Posterior vena cava (tissue), 2 donors: Measurements from ENCODE around the gene FAM200A. TPM values are rescaled to one million over a fixed set of nuclear protein-coding genes. Genes with fewer than 3 reads are reported as not detected.
"Not testable (repeated sequence)": the region's sequence is repeated elsewhere in the genome, so short reads cannot be mapped to it uniquely, and the experiment has no call there.

Source experiments
- DNase-seq: peaks from one replicate; pipeline ENCODE4 v3.0.0-alpha.2; 2020; ENCODE audit warnings: low spot score
- intact Hi-C, 2 donors: fragments of 100-400 bp; cut with DNase I; formaldehyde crosslinking; loops; one replicate each; pipeline versions ENCODE4 v1.14.1 to v1.14.2; 2022 to 2023
- long read RNA-seq, 2 donors: library from polyadenylated mRNA; unstranded; transcript quantifications; one replicate each; pipeline ENCODE4 v2.0.0, GENCODE V29; 2020 to 2021
- total RNA-seq, 2 donors: library from RNA; stranded (reverse); fragmentation: NEBNext Ultra II Directional; extraction: Animal tissue kit (Norgen Biotek cat#: 25700); gene quantifications; one replicate each; pipeline ENCODE4 v1.2.1, GENCODE V29; 2021
- donor health status: DM: yes; HTN: yes; CAD: no.
- donor health status: DM: yes; HTN: yes; CAD: no.

FAM200A gene
- total RNA-seq, result 1 to 10 TPM; 3.2 to 5.4 TPM
- long read RNA-seq, donor 1, partial matches to known transcripts, result 0 of 3 reads
- long read RNA-seq, donor 1, other reads (novel, unspliced or antisense), result 2 of 3 reads
- long read RNA-seq, donor 2, partial matches to known transcripts, result 0 of 7 reads
- long read RNA-seq, donor 2, other reads (novel, unspliced or antisense), result 5 of 7 reads

DNA sequence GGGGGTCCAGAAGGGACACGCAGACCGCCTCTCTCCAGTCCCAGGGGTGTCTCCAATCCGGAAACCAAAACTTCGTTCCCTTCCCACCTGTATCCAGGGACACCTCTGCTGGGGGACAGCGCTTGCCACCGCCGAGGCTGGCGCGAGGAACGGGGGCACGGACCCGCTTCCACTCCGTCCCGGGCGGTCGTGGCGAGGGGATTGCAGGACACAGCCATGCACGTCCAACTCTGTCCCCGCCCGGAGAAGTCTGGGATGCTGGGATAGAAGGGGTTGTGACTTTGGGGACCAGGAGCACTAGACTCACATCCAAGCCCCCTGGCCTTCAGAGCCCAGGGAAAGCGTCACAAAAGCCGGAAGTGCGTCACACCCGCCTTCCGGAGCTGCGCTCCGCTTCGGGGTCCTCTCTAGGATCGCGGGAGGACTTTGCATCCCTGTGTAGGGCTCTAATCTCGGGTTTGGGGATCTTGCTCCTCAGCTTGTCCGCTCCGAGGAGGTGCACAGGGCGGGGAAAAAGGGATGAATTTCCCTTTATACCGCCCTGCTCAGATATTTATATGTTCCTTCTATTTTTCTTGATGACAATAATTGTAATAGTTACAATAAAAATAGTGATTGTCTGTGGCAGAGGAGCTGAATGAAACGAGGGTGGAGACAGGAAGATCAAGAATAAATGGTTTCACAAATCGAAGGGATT, at the start of gene FAM200A:
Gene FAM200A (minus strand): TSS at position 348 of the 697 bp plus-strand sequence. CDS start 3,707 bp downstream, outside the sequence.
- intact Hi-C loops, result no loop called here
- DNase-seq, result peak; percentile 97

DNA sequence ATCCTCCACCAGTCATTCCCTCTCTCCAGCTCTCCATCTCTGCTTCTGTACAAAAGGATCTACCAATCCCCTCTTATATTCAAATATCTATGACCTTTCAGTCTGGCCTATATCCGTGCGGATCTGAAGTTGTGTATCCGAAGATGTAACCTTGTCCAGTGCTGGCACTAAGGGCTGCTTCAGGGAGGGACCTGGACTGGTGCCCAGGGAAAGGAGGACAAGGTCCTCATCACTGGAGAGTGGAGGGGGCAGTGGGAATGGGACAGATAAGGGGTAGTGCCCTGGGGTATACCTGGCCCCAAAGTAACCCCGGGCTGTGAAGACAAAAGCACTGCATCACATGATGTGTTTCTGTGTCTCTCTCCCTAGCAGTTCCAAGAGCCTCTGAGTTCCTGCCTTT, 47.9 kb upstream of the FAM200A start:
- no peak for DNase-seq
- intact Hi-C loops, result no loop called here

DNA sequence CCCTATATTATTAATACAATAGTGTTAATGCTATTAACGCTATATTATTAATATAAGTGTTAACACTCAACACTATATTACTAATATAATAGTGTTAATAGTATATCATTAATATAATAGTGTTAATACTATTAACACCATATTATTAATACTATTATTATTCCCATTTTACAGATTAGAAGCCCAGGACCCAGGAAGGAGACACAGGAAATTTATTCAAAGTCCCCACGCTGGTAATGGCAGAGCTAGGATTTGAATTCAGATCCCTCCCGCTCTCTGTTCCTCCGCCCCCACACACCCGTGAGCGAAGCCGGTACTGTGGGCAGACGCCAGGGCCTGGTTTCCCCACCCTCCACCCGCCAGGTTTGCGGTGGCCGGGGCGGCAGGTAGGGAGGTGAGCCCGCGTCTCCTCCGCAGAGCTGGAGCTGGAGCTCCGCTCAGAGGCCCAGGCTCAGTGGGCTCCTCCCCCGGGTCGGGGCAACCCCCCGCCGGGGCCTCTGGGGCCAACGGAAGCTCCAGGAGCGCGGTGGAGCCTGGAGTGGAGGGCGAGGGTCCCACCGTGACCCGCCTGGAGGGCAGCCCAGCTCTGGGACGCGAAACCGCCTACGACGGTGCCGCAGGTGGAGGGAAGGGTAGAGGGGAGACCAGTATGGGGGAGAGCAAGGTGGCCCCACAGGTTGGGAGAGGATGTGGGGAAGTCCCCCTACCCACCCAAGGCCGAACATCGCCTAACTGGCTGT, 46.0 kb upstream of the FAM200A start, which contains the start of gene TMEM225B:
Gene TMEM225B (plus strand): TSS at position 506 of the 740 bp plus-strand sequence. CDS start 6,122 bp downstream, outside the sequence.
- intact Hi-C loops, result no loop called here
- no peak for DNase-seq

DNA sequence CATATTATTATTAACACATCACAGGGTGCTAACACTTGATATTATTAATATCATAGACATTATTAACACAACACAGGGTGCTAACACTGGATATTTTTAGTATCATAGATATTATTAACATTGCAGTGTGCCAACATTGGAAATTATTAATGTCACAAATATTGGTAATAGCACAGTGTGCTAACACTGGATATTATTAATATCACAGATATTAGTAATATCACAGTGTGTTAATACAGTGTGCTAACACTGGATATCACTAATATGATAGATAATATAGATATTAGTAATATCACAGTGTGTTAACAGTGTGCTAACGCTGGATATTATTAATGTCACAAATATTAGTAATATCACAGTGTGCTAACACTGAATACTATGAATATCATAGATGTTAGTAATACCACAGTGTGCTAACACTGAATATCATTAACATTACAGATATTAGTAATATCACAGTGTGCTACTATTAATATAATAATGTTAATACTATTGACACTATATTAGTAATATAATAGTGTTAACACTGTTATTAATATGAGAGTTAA, 44.6 kb upstream of the FAM200A start:
- DNase-seq, result no peak
- intact Hi-C loops, result no loop called here

DNA sequence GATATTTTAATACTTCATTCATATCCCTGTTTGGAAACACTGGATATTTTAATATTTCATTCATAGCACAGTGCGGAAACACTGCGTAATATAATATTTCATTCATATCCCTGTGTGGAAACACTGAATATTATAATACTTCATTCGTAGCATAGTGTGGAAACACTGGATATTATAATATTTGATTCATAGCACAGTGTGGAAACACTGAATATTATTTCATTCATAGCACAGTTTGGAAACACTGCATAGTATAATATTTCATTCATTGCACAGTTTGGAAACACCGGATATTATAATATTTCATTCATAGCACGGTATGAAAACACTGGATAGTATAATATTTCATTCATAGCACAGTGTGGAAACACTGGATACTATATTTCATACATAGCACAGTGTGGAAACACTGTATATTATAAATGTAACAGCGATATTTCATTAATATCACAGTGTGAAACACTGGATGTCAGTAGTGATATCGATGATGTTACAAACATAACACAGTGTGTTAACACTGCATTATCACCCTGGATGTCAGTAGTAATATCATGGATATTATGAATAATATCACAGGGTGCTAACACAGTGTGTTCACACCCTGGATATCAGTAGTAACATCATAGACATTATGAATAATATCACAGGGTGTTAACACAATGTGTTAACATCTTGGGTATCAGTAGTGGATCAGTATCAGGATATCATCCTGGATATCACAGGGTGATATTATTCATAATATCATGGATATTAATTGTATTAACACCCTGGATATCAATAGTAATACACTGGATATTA, 43.2 kb upstream of the FAM200A start:
- intact Hi-C loops, result no loop called here
- DNase-seq, result no peak

DNA sequence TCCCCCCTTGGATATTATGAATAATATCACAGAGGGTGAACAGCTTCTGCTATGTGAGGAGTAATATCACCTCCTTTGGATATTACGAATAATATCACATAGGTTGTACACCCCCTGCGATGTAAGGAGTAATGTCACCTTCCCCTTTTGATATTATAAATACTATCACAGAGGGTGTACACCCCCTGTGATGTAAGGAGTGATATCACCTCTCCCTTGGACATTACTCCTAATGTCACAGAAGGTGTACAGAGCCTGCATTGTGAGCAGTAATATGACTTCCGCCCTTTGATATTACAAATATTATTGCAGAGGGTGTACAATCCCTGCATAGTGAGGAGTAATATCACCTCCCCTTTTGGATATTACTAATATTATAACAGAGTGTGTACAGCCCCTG, 37.0 kb upstream of the FAM200A start:
- no peak for DNase-seq
- intact Hi-C loops, result no loop called here

DNA sequence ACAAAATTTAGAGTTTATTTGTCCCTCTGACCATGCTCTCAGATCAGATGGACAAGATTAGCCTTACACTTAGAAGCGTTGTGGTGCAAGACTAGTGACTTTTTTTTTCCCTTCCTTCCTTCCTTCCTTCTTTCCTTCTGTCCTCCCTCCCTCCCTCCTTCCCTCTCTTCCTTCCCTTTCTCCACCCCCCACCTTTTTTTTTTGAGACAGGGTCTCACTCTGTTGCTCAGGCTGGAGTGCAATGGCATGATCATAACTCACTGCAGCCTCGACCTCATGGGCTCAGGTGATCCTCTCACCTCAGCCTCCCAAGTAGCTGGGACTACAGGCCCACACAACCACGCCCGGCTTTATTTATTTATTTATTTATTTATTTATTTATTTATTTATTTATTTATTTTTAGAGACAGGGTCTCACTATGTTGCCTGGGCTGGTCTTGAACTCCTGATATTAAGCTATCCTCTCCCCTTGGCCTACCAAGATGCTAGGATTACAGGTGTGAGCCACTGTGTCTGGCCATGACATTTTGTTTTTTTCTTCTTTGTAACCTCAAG, 28.9 kb upstream of the FAM200A start:
- DNase-seq, intact Hi-C loops: not testable (repeated sequence)

DNA sequence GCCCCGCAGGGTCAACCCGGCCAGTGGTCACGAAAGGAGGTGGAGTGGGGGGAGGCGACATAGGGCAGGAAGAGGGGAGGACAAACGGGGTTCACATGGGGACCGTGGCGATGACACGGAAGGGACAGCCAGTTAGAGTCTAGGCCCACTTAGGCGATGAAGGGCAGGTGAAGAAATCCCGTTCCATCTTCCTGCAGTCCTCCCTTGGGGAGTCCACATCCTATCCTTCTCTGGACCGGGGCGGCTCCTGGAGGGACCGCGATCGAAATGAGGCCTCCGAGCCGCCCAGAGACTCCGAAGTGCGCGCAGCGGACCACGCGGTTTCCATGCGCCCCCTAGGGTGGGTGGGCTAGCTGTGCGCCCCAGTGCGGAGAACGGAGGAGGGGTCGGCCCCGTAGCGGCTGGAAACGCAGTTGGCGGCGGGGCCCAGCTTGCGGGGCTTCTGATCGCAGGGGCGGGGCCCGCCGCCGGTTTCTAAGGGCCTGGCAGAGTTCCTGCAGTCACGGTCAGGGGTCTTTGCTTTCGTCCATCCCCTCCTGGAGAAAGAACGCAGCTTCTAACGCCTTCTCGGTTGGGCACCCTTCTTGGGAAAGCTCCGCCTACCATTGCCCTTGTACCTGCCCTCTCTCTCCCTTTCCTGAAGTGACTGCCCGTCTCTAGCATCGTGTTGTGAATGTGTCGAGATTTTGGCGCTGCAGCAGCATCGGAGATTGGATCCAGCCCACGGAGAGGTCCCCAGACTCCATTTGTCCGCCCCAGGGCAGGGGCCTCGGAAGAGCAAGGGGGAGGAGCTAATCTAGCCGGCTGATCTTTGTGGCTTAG, 28.3 kb upstream of the FAM200A start:
- no peak for DNase-seq
- intact Hi-C loops, result no loop called here

DNA sequence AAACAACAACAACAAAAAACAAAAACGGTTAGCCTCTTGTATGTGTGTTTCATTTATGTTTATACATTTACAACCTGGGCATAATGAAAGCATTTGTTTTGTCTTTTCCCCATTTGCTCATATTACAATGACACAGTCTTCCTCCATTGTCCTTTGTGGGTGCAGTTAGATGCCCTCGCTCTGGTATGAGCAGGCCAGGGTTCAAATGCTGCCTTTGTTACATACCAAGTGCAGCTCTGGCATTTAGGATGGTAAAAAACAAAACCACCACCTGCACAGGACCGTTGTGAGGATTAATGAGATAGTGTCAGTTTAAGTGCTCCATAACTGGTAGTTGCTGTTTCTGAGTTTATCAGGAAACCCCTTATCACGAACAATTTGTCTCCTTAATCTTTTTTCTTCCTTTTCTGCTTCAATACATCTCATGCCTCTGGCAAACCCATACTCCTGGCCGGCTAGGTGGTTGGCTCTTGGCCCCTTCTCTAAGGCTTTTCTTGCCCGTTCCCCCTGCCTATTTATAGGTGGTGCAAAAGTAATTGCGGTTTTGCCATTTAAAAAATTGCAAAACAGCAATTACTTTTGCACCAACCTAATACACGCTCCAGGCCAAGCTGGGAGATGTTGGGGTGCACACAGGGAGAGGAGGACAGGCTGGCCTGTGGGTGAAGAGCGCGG, 27.5 kb upstream of the FAM200A start:
- intact Hi-C loops, result no loop called here

DNA sequence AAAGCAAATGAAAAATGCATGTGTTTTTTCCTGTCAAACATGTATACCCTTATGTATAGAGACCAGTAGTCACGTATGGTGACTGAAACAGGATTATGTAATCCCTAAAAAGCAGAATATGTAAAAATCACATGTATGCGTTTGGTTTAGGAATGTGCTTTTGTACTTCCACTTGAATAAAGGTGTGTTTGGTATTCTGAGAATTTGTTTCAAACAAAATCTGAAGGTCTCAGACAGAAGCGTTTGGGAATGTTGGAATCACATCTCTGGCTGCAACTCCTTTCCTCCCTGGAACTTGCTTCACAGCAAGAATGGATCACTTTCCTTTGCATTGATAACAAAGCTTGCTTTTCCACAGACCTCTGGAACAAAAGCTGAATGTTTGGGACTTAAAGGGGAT, 24.3 kb upstream of the FAM200A start:
- no peak for DNase-seq
- intact Hi-C loops, result no loop called here

More for the DNA sequence above, 27.5 kb upstream of the FAM200A start:
- DNase-seq, result no peak

DNA sequence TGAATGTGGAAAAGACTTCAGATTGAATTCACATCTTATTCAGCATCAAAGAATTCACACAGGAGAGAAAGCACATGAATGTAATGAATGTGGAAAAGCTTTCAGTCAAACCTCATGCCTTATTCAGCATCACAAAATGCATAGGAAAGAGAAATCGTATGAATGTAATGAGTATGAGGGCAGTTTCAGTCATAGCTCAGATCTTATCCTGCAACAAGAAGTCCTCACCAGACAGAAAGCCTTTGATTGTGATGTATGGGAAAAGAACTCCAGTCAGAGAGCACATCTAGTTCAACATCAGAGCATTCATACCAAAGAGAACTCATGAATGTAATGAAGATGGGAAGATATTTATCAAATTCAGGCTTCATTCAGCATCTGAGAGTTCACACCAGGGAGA, 21.3 kb upstream of the FAM200A start:
- intact Hi-C loops, result no loop called here
- DNase-seq, result no peak

DNA sequence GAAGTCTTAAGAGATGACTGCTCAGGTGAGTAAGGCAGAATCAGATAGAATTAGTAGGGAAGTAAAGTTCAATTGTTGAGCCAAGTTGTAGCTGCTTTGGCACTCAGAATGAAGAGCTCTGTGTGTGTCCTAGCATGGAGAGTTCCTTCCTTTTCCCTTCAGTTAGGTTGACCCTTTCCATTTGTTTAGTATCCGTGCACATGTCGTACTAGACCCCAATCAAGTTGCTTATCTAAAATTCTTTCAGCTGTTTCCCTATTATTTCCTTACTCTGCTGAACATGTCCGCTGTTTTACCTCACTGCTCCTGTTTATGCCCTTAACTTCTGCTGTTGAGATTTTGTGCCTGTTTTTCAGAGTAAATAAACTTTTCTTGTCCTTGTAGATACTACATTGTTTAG, 19.9 kb upstream of the FAM200A start:
- intact Hi-C loops, result no loop called here

DNA sequence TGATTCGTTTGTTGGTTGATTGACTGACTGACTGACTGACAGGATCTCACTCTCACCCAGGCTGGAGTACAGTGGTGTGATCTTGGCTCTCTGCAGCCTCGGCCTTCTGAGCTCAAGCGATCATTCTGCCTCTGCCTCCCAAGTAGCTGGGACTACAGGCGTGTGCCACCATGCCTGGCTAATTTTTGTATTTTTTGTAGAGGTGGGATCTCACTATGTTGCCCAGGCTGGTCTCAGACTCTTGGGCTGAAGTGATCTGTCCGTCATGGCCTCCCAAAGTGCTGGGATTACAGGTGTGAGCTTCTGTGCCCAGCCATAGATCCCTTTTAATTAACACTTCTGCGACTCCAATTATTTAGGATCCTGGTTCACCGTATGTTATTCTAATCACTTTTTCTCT, 16.9 kb upstream of the FAM200A start:
- intact Hi-C loops, result loop anchor here in 1 of 2 donors (10.0 kb wide), 1 partner anchor 84 kb away; no protein-coding TSS in a partner anchor
- not testable (repeated sequence) for DNase-seq

More for the DNA sequence above, 19.9 kb upstream of the FAM200A start:
- DNase-seq, result no peak

DNA sequence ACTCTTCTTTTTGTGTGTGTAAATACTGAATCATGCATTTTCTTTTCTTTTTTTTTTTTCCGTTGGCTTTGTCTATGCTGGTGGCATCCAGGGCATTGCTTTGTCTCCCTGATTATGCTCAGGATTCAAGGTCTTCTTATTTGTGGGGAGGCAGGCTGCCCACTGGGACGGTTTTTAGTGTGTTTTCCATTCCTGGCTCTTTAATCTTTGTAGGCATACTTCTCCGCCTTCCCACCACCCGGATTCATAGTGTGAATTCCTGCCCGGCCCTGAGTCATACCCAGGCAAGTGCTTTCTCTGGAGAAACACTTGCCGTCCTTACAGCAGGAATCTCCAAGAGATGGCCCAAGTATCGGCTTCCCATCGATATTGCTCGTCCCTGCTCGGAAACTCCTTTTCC, 11.7 kb upstream of the FAM200A start:
- no peak for DNase-seq
- intact Hi-C loops, result loop anchor here in 1 of 2 donors (10.0 kb wide), 1 partner anchor 79 kb away; no protein-coding TSS in a partner anchor

DNA sequence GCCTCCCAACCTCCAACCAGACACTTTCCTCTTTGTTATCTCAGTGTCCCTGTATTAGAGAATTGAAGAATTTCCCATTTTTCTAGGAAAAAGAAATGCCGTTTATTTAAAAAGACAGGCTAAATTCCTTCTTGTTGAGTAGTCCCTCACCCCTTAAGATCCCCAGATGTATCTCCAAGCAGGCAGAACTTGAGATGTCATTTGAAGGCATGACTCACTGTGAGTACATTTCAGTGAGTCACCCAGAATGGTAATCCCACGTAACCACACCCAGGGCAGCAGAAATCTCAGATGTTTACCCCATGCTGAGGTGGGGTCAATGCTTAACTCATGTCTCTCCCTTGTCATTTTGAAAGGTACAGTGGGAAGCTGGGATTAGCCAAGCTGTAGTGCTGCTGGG, 10.9 kb upstream of the FAM200A start:
- intact Hi-C loops, result loop anchor here in 1 of 2 donors (10.0 kb wide), 1 partner anchor 78 kb away; no protein-coding TSS in a partner anchor

DNA sequence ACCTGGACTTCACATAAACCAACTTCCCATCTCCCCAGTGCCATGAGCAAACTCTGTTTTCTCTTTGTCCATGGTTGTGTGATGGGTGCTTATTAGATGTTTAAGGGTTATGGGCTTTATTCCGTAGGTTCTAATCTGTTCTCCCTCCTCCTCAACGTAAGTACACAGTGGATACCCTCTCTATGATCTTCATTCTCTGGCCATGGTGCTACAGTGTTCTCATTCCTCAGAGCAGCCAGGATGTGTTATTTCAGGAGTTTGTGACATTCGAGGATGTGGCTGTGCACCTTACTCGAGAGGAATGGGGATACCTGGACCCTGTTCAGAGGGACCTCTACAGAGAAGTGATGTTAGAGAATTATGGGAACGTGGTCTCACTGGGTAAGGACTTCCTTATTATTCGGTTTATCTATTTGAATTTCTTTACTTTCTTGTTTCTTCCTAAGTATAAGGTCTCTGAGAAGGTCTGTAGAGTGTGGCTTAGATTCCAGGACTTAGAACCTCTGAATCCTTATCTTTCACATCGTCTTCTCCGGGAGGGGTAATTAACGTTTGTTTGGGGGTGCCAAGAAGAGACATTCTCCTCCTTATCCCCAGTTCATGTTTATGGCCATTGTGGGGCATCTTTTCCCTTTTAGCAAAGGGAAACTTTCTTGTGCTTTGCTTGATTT, 10.3 kb upstream of the FAM200A start:
- intact Hi-C loops, result loop anchor here in 1 of 2 donors (10.0 kb wide), 1 partner anchor 77 kb away; no protein-coding TSS in a partner anchor
- DNase-seq, result no peak

More for the DNA sequence above, 10.9 kb upstream of the FAM200A start:
- no peak for DNase-seq

DNA sequence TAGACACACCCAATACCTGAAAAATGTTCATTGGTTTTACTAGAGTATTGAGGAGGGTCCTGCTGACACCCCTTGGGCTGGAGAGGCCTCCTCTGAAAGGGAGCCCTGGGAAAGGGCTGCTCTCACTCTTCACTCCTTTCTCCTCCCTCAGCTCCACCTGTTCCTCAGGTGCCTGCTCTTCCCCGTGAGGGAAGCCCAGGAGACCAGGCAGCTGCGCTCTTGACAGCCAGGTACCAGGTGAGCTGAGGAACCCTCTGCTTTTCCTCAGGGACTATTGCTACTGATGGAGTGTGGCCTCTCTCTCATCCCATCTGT, 9.8 kb upstream of the FAM200A start:
- intact Hi-C loops, result loop anchor here in 1 of 2 donors (10.0 kb wide), 1 partner anchor 77 kb away; no protein-coding TSS in a partner anchor
- DNase-seq, result no peak
